A673 (cell line): ENCODE data around the gene TMEM72.

Source experiments
- EZH2 ChIP-seq: fragments of 200-600 bp; sonication (generic); IDR thresholded peaks from 2 replicates; pipeline ENCODE4 v1.6.1; 2017; ENCODE audit warnings: borderline replicate concordance, low read depth, mild to moderate bottlenecking, mixed read lengths, antibody characterized with exemption, low read length; ENCODE audit not compliant: poor library complexity, severe bottlenecking
- TF ChIP-seq, protein P1 (sequence below): fragments of 300-800, 200-600 bp; sonication (generic); conservative IDR thresholded peaks from 2 replicates; pipeline ENCODE4 v1.5.1; 2017; ENCODE audit warnings: low read depth, mild to moderate bottlenecking, antibody characterized with exemption, low read length, moderate library complexity, mixed read lengths

DNA sequence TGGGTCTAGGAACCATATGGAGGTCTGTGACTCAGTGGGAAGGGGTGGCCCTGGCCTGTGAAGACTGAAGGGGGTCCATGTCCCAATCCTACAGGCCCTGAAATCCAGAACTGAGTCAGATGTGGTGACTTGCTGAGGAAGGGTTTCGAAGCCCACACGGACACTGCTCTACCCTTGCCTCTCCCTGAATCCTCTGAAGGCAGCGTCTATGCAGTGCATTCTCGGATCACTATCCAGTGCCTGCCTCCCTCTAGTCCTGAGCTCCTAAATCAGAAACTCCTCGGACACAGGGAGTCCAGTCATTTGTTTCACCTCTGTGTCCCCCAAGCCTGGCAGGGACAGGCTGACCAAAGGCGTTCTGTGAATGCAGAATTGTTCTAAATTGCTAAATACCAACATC, 25.4 kb upstream of the TMEM72 start:
- TF ChIP-seq, protein P1, sequence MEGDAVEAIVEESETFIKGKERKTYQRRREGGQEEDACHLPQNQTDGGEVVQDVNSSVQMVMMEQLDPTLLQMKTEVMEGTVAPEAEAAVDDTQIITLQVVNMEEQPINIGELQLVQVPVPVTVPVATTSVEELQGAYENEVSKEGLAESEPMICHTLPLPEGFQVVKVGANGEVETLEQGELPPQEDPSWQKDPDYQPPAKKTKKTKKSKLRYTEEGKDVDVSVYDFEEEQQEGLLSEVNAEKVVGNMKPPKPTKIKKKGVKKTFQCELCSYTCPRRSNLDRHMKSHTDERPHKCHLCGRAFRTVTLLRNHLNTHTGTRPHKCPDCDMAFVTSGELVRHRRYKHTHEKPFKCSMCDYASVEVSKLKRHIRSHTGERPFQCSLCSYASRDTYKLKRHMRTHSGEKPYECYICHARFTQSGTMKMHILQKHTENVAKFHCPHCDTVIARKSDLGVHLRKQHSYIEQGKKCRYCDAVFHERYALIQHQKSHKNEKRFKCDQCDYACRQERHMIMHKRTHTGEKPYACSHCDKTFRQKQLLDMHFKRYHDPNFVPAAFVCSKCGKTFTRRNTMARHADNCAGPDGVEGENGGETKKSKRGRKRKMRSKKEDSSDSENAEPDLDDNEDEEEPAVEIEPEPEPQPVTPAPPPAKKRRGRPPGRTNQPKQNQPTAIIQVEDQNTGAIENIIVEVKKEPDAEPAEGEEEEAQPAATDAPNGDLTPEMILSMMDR: no peak
- no peak for TF ChIP-seq EZH2
